Stimulated activated CD4-positive, alpha-beta T cell treated with anti-CD3 and anti-CD28 coated beads, TNF-alpha, amount 100 ng/mL, for 48 hours (primary cell): ENCODE results near the gene ADARB2.

Experiments
- DNase-seq, 3 donors: peaks; one replicate each; pipeline ENCODE4 v3.0.0-alpha.2; 2020; ENCODE audit warnings: low read depth in 3 of 3

Gene ADARB2

GRCh38 chr10:1194161-1194560 is 543.2 kb downstream of the ADARB2 start:
- DNase-seq = no peak

GRCh38 chr10:1193561-1193960 is 543.8 kb downstream of the ADARB2 start:
- no peak for DNase-seq

- DNase-seq = no peak
Measured at GRCh38 chr10:1191752-1192151, 545.6 kb downstream of the ADARB2 start.

DNA sequence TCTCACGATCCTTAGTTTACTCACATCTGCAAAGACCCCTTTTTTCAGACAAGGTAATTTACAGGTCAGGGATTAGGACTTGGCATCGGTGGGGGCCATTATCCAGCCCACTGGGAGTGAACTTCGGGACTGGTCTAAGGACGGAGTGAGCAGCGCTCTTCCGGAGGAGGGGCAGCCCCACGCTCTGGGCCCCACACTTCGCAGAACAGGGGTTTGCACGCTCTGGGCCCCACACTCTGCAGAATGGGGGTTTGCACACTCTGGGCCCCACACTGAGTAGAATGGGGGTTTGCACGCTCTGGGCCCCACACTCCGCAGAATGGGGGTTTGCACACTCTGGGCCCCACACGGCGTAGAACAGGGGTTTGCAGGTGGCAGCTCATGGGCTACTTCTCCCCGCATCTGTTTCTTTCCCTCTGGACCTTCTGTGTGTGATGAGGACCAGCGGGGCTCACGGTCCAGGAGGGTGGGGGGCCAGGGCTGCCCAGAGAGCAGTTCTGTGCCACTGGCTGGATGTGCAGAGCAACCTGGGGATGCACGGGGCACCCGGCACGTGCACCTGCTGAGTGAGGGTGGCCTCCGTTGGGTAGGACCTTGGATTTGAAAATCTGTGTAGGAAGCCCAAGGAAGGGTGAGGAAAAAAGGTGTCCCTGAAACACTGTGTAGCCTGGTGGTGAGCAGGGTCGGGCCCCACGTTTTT is 546.4 kb downstream of the ADARB2 start:
- DNase-seq = no peak

- no peak for DNase-seq
Measured at GRCh38 chr10:1190052-1190395, 547.3 kb downstream of the ADARB2 start.

DNA sequence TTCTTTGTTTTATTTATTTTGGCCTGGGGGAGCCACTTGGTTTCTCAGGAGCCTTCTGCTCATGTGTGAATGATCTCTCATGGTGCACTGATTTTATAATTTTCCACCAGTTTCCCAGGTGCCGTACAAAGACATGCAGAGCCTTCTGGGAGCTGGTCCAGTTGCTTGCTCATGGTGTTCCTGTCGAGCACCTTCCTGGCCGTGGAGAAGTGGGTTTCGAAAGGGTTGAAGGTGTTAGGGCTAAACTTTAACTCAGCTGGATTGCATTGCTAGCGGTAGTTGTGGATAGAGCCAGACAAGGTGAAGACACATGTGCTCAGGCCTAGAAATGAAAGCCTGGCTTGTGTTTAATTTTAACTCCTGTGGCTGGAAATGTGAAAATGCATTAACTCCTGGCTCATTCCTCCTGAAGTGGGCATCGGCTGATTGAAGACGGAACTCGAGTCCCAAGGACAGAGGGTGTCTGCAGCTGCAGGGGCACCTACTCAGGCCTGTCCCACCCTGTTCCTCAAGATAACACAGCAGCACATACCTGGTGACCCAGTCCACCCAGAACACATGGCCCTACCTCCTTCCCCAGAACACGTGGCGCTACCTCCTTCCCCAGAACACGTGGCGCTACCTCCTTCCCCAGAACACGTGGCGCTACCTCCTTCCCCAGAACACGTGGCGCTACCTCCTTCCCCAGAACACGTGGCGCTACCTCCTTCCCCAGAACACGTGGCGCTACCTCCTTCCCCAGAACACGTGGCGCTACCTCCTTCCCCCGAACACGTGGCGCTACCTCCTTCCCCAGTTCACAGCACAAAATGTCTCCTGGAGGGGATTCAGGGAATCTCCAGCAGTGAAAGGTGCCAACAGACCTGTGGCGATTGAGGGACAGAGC is 547.9 kb downstream of the ADARB2 start:
- DNase-seq = no peak

GRCh38 chr10:1188558-1189135 is 548.7 kb downstream of the ADARB2 start:
- DNase-seq = no peak

DNA sequence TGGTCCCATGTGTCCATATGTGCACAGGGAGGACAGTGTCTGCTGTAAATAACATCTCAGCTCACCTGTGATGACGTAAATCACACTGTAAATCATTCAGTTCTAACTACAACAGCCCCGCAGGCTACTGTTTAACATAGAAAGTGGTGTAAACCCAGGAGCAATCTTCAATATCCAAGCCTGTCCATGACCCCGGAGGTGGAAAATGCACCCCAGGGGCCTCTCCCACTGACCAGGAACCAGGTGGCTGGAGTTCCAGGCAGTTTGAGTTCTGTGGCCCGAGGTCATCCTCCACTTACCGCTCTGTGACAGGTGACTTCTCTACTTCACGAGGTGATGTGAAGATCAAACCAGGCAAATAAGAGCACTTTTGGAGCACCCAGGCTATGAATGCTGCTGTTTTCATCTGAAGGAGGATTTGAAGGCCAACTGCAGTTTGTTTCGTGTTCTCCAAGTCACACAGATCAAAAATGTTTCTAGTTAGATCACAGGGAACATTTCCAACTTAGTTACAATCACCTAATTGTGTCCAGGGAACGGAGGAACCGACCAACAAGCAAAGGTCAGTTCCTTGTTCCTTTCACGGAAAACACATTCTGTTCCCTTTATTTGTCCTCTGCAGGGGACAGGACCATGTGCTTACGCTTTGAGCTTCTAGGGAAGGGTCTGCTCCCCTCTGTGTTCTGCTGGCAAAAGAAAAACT is 549.3 kb downstream of the ADARB2 start:
- DNase-seq = no peak

- DNase-seq = no peak
Measured at GRCh38 chr10:1187151-1187854, 550.0 kb downstream of the ADARB2 start.

DNA sequence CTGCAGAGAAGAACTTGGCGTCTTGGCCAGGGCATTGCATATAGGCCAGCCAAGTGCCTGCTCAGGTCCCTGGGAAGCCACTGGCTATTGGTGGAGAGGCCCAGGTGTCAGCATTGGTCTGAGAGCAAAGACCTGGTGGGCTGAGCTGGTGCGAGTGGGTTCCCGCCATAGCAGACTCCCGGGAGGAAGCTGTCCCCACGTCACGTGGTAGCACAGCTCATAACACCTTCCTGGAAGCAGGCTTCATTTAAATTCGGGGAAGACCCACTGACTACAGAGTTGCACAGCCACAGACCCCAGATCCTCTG is 550.7 kb downstream of the ADARB2 start:
- no peak for DNase-seq

- DNase-seq = no peak
Measured at GRCh38 chr10:1185911-1186682, 551.2 kb downstream of the ADARB2 start.

DNA sequence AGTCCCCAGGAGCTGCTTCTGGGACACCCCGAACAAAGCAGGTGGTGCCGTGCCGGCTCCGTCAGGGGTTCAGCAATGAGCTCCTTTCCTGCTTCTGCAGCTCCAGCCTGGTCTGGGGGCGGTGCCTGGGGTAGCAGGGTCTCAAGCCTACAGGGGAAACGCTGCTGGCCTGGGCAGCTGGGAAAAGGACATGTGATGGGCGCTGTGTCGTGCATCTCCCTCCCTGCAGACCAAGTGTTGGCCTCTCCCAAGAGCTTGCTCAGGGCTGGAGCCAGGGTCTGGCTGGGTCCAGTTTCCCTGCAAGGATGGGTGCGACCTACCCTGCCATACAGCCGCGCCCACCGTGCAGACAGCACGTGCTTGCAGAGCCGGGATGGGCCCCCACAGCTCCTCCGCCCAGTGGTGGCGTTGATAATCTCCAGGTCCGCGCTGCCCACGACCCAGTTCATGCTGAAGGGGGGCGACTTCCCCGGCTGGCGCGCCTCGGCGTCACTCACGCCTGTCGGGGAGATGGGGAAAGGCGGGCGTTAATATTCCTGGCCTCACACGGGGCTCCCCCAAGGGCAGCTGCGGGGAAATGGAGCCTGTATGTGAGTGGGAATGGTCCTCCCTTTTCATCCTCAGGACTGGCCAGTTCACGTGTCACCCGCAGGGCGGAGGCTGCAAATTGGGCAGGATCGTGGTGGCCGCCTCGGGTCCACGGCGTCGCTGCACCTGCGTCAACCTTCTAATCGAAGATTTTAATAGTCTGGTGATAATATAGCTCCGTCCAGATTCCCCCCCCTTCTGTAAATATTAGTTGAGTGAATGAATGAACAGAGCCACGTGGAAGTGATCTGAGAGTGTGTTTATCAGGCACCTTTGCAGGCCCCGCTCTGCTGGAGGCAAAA is 552.5 kb downstream of the ADARB2 start:
- no peak for DNase-seq

DNA sequence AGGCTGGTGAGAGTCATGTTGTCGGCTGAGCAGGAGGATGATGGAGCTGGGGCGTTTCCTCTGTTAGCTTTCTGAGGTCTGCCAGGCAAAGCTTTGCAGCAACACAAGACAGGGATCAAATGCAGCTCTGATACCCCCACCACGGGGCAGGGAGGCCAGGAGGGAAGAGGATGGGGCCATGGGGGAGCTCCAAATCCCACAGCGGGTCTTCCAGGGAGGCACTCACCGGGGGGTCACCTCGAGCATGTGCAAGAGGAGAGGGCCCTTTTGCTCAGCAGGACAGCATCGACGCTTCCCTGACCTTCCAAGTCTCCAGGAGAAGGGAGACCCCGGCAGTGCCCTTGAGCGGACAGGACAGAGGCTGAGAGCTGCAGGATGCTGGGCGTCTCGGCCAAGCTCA is 553.6 kb downstream of the ADARB2 start:
- no peak for DNase-seq

DNA sequence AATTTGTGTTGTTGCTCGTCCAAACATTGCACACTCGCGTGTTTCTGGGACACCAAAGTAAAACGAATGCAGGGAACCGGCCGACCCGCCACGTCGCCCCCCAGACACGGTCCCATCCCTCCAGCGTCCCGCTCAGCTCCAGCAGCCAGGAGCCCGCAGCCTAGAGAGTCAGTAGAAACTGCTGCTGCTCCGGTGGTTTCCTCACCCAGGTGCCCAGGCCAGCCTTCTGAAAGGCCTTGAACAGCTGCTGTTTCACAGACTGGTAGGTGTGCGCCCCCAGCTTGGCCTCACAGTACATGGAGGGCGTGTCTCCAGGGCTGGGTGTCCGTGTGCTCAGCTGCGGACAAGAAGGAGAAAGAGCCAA is 554.3 kb downstream of the ADARB2 start:
- DNase-seq = no peak

DNA sequence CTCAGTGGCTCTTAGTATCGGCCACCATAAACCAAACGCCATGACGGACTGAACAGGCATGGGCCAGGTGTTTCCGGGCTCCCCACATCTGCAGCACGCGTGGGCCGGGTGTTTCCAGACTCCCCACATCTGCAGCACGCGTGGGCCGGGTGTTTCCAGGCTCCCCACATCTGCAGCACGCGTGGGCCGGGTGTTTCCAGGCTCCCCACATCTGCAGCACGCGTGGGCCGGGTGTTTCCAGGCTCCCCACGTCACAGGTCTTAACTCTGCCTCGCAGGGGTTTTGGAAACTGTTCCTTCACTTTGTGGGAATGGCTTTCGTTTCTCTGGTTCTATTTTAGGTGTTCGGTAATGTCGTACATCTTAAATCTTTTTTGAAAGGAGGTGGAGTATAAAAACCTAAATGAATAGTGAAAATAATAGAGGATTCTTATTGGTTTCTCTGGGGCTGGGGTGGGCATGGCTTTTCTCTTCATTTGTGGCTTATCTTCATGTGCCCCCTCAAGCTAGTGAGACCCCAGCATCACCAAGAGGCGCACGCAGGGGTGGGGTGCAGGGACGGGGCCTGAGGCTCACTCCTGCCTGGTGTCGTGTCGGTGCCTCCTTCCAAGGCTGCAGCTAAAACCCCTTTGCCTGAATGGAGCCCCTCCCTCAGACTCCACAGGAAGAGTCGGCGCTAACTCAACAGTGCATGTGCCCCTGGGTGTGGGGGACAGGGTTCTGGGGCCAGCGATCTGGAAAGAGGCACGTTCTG is 554.9 kb downstream of the ADARB2 start:
- DNase-seq = no peak

GRCh38 chr10:1180836-1181235 is 556.5 kb downstream of the ADARB2 start:
- DNase-seq = no peak

- no peak for DNase-seq
Measured at GRCh38 chr10:1180071-1180730, 557.1 kb downstream of the ADARB2 start.

GRCh38 chr10:1179346-1180070 is 557.8 kb downstream of the ADARB2 start:
- no peak for DNase-seq
